Mucosa of descending colon (tissue), 3 donors: ENCODE results near the gene SNX30. TPM values are rescaled to one million over a fixed set of nuclear protein-coding genes. Genes with fewer than 3 reads are reported as not detected.

Source experiments
- ATAC-seq: fragments of 200-7000 bp; cut with Tn5 transposase; one replicate; pipeline ENCODE4 v1.9.1; 2020; ENCODE audit warnings: mild to moderate bottlenecking, moderate library complexity
- DNase-seq, 3 donors: peaks; one replicate each; pipeline ENCODE4 v3.0.0-alpha.2; 2020
- H3K36me3 ChIP-seq: fragments of 200-600 bp; one replicate; pipeline ENCODE4 v1.8.0; 2021; ENCODE audit warnings: low read depth, mild to moderate bottlenecking
- H3K4me1 ChIP-seq: fragments of 200-600 bp; one replicate; pipeline ENCODE4 v1.8.0; 2021; ENCODE audit warnings: low read depth, mild to moderate bottlenecking
- H3K4me3 ChIP-seq: fragments of 200-600 bp; one replicate; pipeline ENCODE4 v1.8.0; 2021; ENCODE audit warnings: mild to moderate bottlenecking
- H3K9me3 ChIP-seq: fragments of 200-600 bp; one replicate; pipeline ENCODE4 v1.8.0; 2021; ENCODE audit warnings: mild to moderate bottlenecking
- intact Hi-C, 2 donors: fragments of 100-400 bp; cut with DNase I in 1 of 2; cut with micrococcal nuclease in 1 of 2; formaldehyde crosslinking; loops; one replicate each; pipeline versions ENCODE4 v1.11.0 to v1.11.1; 2022; cut with DNase I, micrococcal nuclease
- total RNA-seq, 3 donors: library from RNA; stranded (reverse); fragmentation: NEBNext Ultra II Directional in 2 of 3; extraction: Animal tissue kit (Norgen Biotek cat#: 25700) in 2 of 3; gene quantifications; one replicate each; pipeline versions ENCODE4 v1.2.1 to v1.2.4, GENCODE V29; 2021 to 2023
- TF ChIP-seq, protein P1 (sequence below): fragments of 200-600 bp; IDR thresholded peaks from one replicate; pipeline ENCODE4 v1.8.0; 2022; ENCODE audit warnings: antibody characterized with exemption, mild to moderate bottlenecking
- donor health status: DM: no; HTN: no; CAD: no; lungs with moderate emphysema.
- donor health status: DM: no; HTN: no; CAD: no.
- donor health status: DM: no; HTN: yes; CAD: no.

Gene SNX30
- total RNA-seq, 3 donors from 2014 or later: 19.0 to 38.6 (median 34.8) TPM

DNA sequence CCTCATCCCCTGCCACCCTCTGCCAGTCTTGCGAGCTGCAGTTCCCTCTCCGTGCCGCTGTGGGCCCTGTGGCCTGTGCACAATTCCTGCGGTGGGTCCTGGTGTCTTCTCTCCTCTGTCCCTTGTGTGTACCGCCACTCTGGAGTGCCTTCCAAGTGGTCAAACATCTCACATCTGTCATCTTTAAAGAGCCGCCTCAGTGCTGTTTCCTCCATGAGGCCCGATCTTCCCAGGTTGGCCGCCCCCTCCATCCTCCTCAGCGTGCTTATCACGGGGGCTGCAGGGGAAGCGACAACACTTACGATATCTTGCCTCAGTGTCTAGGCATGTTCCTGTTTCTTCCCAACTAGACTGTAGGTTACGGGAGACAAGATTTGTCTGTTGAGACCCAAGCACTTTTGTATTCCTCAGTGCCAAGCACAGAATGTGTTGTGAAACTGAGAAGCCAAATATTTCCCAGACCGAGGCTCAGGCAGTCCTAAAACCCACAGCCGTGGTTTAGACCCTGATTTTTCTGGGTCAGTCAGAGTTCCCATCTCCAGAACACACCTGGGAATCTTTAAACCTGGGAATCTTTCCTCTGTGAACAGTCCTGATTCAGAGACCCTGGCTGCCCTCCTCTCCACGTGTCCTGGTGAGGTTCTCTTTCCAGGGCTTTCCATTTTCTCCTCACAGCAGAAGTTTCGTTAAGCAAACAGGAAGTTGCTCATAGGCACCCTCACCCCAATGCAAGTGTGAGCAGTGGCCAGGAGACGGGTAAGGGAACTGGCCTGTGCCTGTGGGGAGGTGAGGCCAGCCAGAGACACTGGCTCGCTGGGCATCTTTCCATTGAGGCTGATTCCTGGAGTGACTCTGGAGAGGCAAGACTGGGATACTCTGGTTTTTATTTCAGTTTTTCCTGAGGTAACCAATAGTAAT is 111.3 kb downstream of the SNX30 start:
- H3K4me3 ChIP-seq: no peak overlapping the region
- no peaks in the 10 kb centered on the region for H3K36me3 ChIP-seq
- TF ChIP-seq, protein P1, sequence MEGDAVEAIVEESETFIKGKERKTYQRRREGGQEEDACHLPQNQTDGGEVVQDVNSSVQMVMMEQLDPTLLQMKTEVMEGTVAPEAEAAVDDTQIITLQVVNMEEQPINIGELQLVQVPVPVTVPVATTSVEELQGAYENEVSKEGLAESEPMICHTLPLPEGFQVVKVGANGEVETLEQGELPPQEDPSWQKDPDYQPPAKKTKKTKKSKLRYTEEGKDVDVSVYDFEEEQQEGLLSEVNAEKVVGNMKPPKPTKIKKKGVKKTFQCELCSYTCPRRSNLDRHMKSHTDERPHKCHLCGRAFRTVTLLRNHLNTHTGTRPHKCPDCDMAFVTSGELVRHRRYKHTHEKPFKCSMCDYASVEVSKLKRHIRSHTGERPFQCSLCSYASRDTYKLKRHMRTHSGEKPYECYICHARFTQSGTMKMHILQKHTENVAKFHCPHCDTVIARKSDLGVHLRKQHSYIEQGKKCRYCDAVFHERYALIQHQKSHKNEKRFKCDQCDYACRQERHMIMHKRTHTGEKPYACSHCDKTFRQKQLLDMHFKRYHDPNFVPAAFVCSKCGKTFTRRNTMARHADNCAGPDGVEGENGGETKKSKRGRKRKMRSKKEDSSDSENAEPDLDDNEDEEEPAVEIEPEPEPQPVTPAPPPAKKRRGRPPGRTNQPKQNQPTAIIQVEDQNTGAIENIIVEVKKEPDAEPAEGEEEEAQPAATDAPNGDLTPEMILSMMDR: no peak
- H3K9me3 ChIP-seq: no peaks in the 10 kb centered on the region
- DNase-seq (no peak), ATAC-seq (peak; percentile 21)
- H3K4me1 ChIP-seq: no peaks in the 10 kb centered on the region
- intact Hi-C loops: no loop called here

DNA sequence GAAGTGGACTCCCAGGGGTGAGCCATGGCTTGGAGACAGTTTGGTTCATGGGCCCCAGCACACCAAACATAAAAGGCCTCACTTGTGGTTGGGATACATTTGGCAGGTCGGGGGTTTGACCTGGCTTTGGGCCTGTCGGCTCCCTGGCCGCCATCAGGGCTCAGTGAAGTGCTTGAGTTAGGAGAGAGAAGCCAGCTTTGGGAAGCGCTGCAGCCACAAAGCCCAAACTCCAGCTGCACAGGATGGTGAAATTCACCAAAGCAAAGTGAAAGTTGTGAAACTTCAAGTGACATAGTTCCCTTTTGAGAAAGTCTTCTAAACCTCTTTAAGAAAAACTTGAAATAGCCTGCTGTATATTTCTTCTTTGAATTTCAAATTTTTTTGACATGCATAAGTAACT is 112.7 kb downstream of the SNX30 start:
- DNase-seq (peak in 2 of 3 donors; percentile 23 to 64), ATAC-seq (no peak)
- intact Hi-C loops: no loop called here
- Histone ChIP-seq H3K36me3 (no peaks in the 10 kb centered on the region), H3K9me3 (no peaks in the 10 kb centered on the region), H3K4me3 (no peak overlapping the region), H3K4me1 (no peaks in the 10 kb centered on the region)
- TF ChIP-seq, protein P1: no peak

DNA sequence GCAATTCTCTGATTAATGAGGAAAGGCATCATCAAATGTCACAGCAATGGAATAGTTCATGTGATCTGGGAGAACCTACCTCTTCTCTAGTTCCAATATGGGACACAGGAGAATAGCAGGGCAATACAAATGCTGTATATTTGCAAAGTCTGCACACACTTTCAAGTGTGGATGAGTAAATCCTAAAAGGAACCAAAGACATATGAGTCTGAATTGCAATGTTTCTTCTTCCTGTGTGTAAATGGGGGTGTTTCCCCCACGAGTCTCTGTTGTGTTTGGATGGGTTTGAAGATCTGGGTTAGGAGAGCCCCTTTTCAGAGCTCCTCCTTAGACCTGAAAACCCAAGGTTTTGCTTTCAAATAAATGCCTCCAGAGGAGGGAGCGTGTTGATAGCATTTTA is 113.2 kb downstream of the SNX30 start:
- Histone ChIP-seq H3K9me3 (no peaks in the 10 kb centered on the region), H3K36me3 (no peaks in the 10 kb centered on the region), H3K4me1 (no peaks in the 10 kb centered on the region), H3K4me3 (no peak overlapping the region)
- intact Hi-C loops: no loop called here
- TF ChIP-seq, protein P1: no peak
- DNase-seq (no peak), ATAC-seq (no peak)

DNA sequence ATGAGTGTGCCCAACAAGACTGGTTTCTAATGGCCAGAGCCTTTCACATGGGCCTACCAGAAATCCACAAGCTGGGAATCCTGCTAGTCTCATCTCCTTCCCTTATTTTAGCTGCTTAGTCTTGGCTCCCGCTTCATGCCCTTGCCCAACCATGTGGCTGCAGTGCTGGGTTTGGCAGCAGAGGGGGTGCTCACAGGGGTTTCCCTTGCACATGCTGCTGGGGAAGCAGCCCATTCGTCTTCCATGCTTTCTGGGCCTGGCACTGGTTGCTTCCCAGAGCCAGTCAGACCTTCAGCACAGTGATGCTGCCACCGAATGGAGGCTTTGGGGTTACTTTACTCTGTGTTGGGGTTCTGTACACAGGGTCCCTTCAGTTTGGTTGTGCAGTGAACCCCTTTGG is 113.8 kb downstream of the SNX30 start:
- H3K9me3 ChIP-seq: no peaks in the 10 kb centered on the region
- DNase-seq (no peak), ATAC-seq (no peak)
- H3K36me3 ChIP-seq: no peaks in the 10 kb centered on the region
- TF ChIP-seq, protein P1: no peak
- intact Hi-C loops: no loop called here
- no peaks in the 10 kb centered on the region for H3K4me1 ChIP-seq
- H3K4me3 ChIP-seq: no peak overlapping the region

DNA sequence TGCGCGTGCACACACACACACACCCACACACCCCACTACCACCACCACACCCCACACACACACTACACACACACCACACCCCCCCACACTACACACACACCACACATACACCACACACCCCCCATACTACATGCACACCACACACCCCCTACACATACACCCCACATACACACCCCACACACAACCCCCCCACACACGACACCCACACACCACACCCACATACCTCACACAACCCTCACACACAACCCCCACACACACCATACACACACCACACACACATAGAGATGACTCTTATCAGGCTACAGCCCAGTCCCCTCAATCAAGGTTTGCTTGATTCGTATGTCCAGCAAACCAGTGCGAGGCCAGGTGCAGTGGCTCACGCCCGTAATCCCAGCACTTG is 114.4 kb downstream of the SNX30 start:
- Histone ChIP-seq H3K4me1 (no peaks in the 10 kb centered on the region), H3K4me3 (no peak overlapping the region), H3K36me3 (no peaks in the 10 kb centered on the region), H3K9me3 (no peaks in the 10 kb centered on the region)
- TF ChIP-seq, protein P1: no peak
- ATAC-seq (no peak), DNase-seq (no peak)
- intact Hi-C loops: no loop called here
